ENCODE results near the gene TSR3.

TSR3 gene

DNA sequence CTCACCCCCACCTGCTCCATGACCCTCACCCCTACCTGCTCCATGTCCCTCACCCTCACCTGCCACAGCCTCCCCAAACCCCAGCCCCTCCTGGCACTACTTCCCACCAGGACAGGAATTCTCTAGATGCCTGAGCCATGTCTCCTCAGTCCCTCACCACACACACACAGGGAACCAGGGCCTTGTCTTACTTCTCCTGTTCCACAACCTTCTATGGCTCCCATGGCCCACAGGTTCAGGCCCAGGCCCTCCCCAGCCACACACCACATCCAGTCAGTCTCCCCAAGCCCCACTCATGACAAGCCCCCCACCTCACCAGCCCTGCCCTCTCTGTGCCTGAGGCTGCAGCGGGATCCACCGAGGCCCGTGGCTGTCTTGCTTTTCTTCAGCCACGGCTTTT, 45.3 kb downstream of the TSR3 start:
- DNase-seq: no peak

- no peak for DNase-seq
Measured at GRCh38 chr16:1305823-1306222, 45.9 kb downstream of the TSR3 start.

GRCh38 chr16:1301562-1301961, 50.1 kb downstream of the TSR3 start:
- no peak for DNase-seq

- DNase-seq: peak; percentile 3 to 6
Measured at GRCh38 chr16:1300664-1301476, 50.8 kb downstream of the TSR3 start.

DNA sequence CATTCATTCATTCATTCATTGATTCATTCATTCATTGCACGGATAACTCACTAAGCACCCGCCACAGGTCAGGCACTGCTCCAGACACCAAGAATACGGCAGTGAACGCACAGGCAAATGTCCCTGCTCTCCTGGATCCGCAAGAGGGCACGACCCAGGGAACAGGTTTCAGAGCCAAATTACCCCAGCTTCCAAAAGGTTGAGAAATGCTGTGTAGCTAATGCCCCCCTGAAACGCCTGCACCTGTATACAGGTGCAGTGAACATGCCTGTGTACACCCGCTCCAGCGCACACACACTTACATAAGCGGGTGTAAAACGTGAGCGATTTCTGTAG, 51.8 kb downstream of the TSR3 start:
- DNase-seq: no peak

Data from Kasumi-1 (cell line).